ENCODE results near the gene GRM1.

Gene GRM1

DNA sequence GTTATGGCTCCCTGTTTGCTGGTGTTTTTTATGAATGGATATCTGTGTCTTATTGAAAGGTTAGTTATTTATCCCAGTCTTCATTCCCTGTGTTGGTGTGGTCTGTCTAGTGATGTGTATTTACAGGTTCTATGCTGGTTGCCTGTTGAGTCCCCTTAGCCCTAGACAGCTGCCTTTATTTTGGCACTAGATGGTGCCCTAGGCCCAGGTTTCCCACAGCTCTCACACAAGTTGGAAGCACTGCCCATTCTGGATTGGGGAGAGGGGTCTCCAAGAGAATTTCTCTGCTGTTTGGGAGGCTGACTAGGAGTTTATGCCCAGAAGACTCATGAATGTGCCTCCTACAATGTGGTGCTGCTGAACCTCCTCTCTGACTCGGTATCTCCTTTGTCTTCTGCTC, 12.4 kb downstream of the GRM1 start:
- no peak overlapping the region for H3K27ac ChIP-seq (ENCODE audit: poor library complexity, severe bottlenecking)
- H3K36me3 ChIP-seq (ENCODE audit: low read depth), result no peaks in the 10 kb centered on the region
- H3K4me1 ChIP-seq (ENCODE audit: insufficient read depth, poor library complexity, severe bottlenecking), result no peaks in the 10 kb centered on the region
- TF ChIP-seq, protein P1, sequence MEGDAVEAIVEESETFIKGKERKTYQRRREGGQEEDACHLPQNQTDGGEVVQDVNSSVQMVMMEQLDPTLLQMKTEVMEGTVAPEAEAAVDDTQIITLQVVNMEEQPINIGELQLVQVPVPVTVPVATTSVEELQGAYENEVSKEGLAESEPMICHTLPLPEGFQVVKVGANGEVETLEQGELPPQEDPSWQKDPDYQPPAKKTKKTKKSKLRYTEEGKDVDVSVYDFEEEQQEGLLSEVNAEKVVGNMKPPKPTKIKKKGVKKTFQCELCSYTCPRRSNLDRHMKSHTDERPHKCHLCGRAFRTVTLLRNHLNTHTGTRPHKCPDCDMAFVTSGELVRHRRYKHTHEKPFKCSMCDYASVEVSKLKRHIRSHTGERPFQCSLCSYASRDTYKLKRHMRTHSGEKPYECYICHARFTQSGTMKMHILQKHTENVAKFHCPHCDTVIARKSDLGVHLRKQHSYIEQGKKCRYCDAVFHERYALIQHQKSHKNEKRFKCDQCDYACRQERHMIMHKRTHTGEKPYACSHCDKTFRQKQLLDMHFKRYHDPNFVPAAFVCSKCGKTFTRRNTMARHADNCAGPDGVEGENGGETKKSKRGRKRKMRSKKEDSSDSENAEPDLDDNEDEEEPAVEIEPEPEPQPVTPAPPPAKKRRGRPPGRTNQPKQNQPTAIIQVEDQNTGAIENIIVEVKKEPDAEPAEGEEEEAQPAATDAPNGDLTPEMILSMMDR (IDR thresholded peaks at IDR 0.05; ENCODE audit: poor library complexity, severe bottlenecking), result peak; percentile 50
- no peak for DNase-seq (ENCODE audit: low spot score)
- no peaks in the 10 kb centered on the region for H3K27me3 ChIP-seq (ENCODE audit: insufficient read depth, poor library complexity, severe bottlenecking)
- peak; percentile 72 for ATAC-seq (ENCODE audit: low read depth)
- H3K9me3 ChIP-seq (ENCODE audit: severe bottlenecking), result no peaks in the 10 kb centered on the region
- no peak overlapping the region for H3K4me3 ChIP-seq (ENCODE audit: severe bottlenecking)

DNA sequence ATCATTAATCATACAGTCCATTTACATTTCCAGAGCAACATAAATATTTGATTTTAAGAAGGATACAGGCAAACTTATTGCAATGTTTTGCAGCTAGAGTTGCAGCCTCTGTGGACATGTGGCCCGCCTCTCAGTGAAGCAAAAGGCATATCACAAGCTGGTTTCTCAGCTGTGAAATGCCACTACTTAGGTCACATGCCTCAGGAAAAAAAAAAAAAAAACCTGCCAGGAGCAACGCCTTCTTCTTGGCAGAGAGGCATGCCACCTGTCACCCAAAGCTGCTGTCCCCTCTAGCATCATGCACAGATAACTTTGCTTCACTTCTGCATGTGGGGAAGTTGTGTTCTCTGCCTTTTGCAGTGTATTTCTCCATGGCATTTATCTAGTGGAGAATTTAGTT, 18.5 kb downstream of the GRM1 start:
- no peak for DNase-seq (ENCODE audit: low spot score)
- no peak for ATAC-seq (ENCODE audit: low read depth)

DNA sequence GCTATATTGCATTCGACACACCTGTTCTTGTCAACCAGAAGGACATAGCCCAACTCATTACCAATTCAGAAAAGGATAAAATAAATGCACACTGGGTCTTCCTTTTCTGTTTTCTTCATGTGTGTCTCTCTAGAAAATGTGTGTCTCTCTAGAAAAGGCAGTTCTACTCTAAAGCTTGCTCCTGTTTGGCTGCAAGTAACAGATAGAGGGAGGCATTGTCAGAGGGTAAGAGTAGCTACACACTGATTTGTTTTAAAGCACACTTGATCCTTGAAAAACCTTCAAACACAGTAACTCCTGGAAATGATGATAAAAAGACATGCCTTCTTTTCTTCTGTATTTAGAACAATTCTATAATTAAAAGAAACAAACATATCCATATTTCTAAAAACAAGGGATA, 21.3 kb downstream of the GRM1 start:
- no peaks in the 10 kb centered on the region for H3K27me3 ChIP-seq (ENCODE audit: insufficient read depth, poor library complexity, severe bottlenecking)
- no peak for ATAC-seq (ENCODE audit: low read depth)
- no peaks in the 10 kb centered on the region for H3K9me3 ChIP-seq (ENCODE audit: severe bottlenecking)
- no peaks in the 10 kb centered on the region for H3K36me3 ChIP-seq (ENCODE audit: low read depth)
- no peak for DNase-seq (ENCODE audit: low spot score)
- no peak overlapping the region for H3K27ac ChIP-seq (ENCODE audit: poor library complexity, severe bottlenecking)
- H3K4me3 ChIP-seq (ENCODE audit: severe bottlenecking), result no peak overlapping the region
- no peaks in the 10 kb centered on the region for H3K4me1 ChIP-seq (ENCODE audit: insufficient read depth, poor library complexity, severe bottlenecking)
- TF ChIP-seq, protein P1 (IDR thresholded peaks at IDR 0.05; ENCODE audit: poor library complexity, severe bottlenecking), result no peak

More for the DNA sequence above, 18.5 kb downstream of the GRM1 start:
- Histone ChIP-seq H3K4me3 (ENCODE audit: severe bottlenecking) (no peak overlapping the region), H3K27ac (ENCODE audit: poor library complexity, severe bottlenecking) (no peak overlapping the region), H3K9me3 (ENCODE audit: severe bottlenecking) (no peaks in the 10 kb centered on the region), H3K27me3 (ENCODE audit: insufficient read depth, poor library complexity, severe bottlenecking) (no peaks in the 10 kb centered on the region), H3K4me1 (ENCODE audit: insufficient read depth, poor library complexity, severe bottlenecking) (no peaks in the 10 kb centered on the region), H3K36me3 (ENCODE audit: low read depth) (no peaks in the 10 kb centered on the region)
- TF ChIP-seq, protein P1 (IDR thresholded peaks at IDR 0.05; ENCODE audit: poor library complexity, severe bottlenecking), result no peak

DNA sequence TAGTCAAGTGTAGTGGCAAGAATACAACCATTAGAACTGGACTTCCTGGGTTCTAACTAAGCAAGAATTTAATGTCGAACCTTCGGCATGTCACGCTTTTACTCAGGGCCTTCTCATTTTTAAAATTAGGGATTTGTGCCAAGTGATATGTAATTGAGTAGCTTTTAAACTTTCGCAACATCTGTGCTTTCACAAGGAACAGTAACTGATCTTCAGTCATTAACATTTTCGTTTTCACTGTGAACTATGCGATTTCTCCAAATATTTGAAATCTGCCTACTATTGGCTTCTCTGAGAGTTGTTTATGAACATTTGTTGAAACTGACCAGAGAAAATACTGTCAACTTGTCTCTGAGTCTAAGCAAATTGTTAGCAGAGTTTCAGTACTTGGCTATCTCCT, 27.6 kb downstream of the GRM1 start:
- H3K4me1 ChIP-seq (ENCODE audit: insufficient read depth, poor library complexity, severe bottlenecking), result no peaks in the 10 kb centered on the region
- no peak for ATAC-seq (ENCODE audit: low read depth)
- H3K27ac ChIP-seq (ENCODE audit: poor library complexity, severe bottlenecking), result no peak overlapping the region
- DNase-seq (ENCODE audit: low spot score), result no peak
- H3K36me3 ChIP-seq (ENCODE audit: low read depth), result no peaks in the 10 kb centered on the region
- no peak overlapping the region for H3K4me3 ChIP-seq (ENCODE audit: severe bottlenecking)
- no peaks in the 10 kb centered on the region for H3K27me3 ChIP-seq (ENCODE audit: insufficient read depth, poor library complexity, severe bottlenecking)
- H3K9me3 ChIP-seq (ENCODE audit: severe bottlenecking), result no peaks in the 10 kb centered on the region
- TF ChIP-seq, protein P1 (IDR thresholded peaks at IDR 0.05; ENCODE audit: poor library complexity, severe bottlenecking), result no peak

DNA sequence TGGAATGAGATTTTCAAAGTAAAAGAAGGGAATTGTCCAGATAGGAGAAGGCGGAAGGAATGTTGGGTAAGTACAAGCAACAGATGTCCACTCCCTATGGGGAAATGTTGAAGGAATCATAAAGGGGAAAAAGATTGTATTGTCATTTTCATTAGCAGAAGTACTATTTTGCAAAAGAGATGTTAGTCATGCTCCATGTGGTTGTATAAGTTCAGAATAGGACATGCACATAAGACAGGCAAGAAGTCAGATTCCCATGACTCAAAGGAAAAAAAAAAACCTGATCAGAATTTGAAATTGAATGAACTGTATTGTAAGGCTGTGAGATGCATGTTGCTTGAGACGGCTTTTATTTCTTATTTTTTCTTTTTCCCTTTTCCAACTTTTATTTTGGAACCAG, 36.8 kb downstream of the GRM1 start:
- peaks cover 3% of the 10 kb centered on the region for H3K27me3 ChIP-seq (ENCODE audit: insufficient read depth, poor library complexity, severe bottlenecking)
- H3K4me1 ChIP-seq (ENCODE audit: insufficient read depth, poor library complexity, severe bottlenecking), result no peaks in the 10 kb centered on the region
- ATAC-seq (ENCODE audit: low read depth) (no peak), DNase-seq (ENCODE audit: low spot score) (no peak)
- no peaks in the 10 kb centered on the region for H3K9me3 ChIP-seq (ENCODE audit: severe bottlenecking)
- TF ChIP-seq, protein P1 (IDR thresholded peaks at IDR 0.05; ENCODE audit: poor library complexity, severe bottlenecking), result no peak
- no peak overlapping the region for H3K4me3 ChIP-seq (ENCODE audit: severe bottlenecking)
- no peaks in the 10 kb centered on the region for H3K36me3 ChIP-seq (ENCODE audit: low read depth)
- H3K27ac ChIP-seq (ENCODE audit: poor library complexity, severe bottlenecking), result no peak overlapping the region

Data from RWPE2 (cell line).